GM10847 (cell line): ENCODE measurements around the gene DIP2A.

Source experiments
- POLR2A ChIP-seq: IDR thresholded peaks from 2 replicates; pipeline ENCODE4 v1.6.1; 2011; ENCODE audit not compliant: insufficient read length; ENCODE audit errors: extremely low read depth

Gene DIP2A

GRCh38 chr21:46618738-46619379 is 160.2 kb downstream of the DIP2A start:
- TF ChIP-seq POLR2A = no peak
